ENCODE data around the gene CNNM2.

- TF ChIP-seq CTCF (IDR thresholded peaks at IDR 0.05) (no peak), E2F1 (CRISPR knock-in tag; IDR thresholded peaks at IDR 0.05) (no peak), PREB (CRISPR knock-in tag; IDR thresholded peaks at IDR 0.05; ENCODE audit: borderline replicate concordance) (no peak), E2F4 (CRISPR knock-in tag; IDR thresholded peaks at IDR 0.05; ENCODE audit: borderline replicate concordance, low read depth) (no peak)
Measured at GRCh38 chr10:103049237-103049636, 131.1 kb downstream of the CNNM2 start.

Data from WTC11 (cell line).